Right atrium auricular region (tissue), 2 donors: ENCODE results near the gene ARMC9. TPM values are rescaled to one million over a fixed set of nuclear protein-coding genes. Genes with fewer than 3 reads are reported as not detected.

ENCODE experiments used
- DNase-seq: peaks from one replicate; pipeline ENCODE4 v3.0.0-alpha.2; 2019; ENCODE audit warnings: low spot score
- H3K27ac ChIP-seq, 2 donors: fragments of 200-600 bp; sonication (generic); 1 replicate in 1 of 2; 2 replicates in 1 of 2; pipeline ENCODE4 v1.5.1; 2016 to 2019
- H3K27me3 ChIP-seq, 2 donors: fragments of 200-600 bp; sonication (generic); one replicate each; pipeline versions ENCODE4 v1.5.1 to v1.6.0; 2017 to 2019
- H3K36me3 ChIP-seq: fragments of 200-600 bp; sonication (generic); one replicate; pipeline ENCODE4 v1.5.1; 2016
- H3K4me1 ChIP-seq, 2 donors: fragments of 200-600 bp; sonication (generic); one replicate each; pipeline versions ENCODE4 v1.5.1 to v1.6.0; 2017 to 2019
- H3K4me3 ChIP-seq, 2 donors: fragments of 200-600 bp; sonication (generic); 1 replicate in 1 of 2; 2 replicates in 1 of 2; pipeline ENCODE4 v1.5.1; 2017 to 2019; ENCODE audit warnings: mild to moderate bottlenecking in 1 of 2, moderate library complexity in 1 of 2
- H3K9me3 ChIP-seq, 2 donors: fragments of 200-600 bp; sonication (generic); one replicate each; pipeline ENCODE4 v1.5.1; 2019
- CTCF ChIP-seq, 2 donors: fragments of 200-600 bp; sonication (generic); IDR thresholded peaks; one replicate each; pipeline ENCODE4 v1.5.1; 2019; ENCODE audit warnings: antibody characterized with exemption in 2 of 2
- total RNA-seq, 2 donors: library from RNA; depleted of rRNA; stranded (reverse); fragments of >200 nt; gene quantifications; one replicate each; pipeline ENCODE4 v1.1.0, GENCODE V29; 2016

ARMC9 gene
- total RNA-seq, 2 donors from 2014 or later, result 2.0 to 2.9 TPM

- TF ChIP-seq CTCF (IDR thresholded peaks at IDR 0.05), result no peak
- H3K9me3 ChIP-seq, result no peaks in the 10 kb centered on the region
- H3K36me3 ChIP-seq, result no peaks in the 10 kb centered on the region
- no peaks in the 10 kb centered on the region for H3K4me1 ChIP-seq
- no peaks in the 10 kb centered on the region for H3K27me3 ChIP-seq
- H3K4me3 ChIP-seq, result no peak overlapping the region
- H3K27ac ChIP-seq, result no peak overlapping the region
- no peak for DNase-seq
Observed at GRCh38 chr2:231343006-231343710, 144.7 kb downstream of the ARMC9 start.

- no peaks in the 10 kb centered on the region for H3K36me3 ChIP-seq
- DNase-seq, result no peak
- H3K4me3 ChIP-seq, result no peak overlapping the region
- H3K4me1 ChIP-seq, result peaks cover 0 to 7% of the 10 kb centered on the region in 2 donors
- no peaks in the 10 kb centered on the region for H3K9me3 ChIP-seq
- no peak for TF ChIP-seq CTCF (IDR thresholded peaks at IDR 0.05)
- H3K27ac ChIP-seq, result no peak overlapping the region
- no peaks in the 10 kb centered on the region for H3K27me3 ChIP-seq
Observed at GRCh38 chr2:231343988-231344387, 145.6 kb downstream of the ARMC9 start.

- no peak for TF ChIP-seq CTCF (IDR thresholded peaks at IDR 0.05)
- Histone ChIP-seq H3K4me1 (peaks cover 0 to 9% of the 10 kb centered on the region in 2 donors), H3K27me3 (no peaks in the 10 kb centered on the region), H3K9me3 (no peaks in the 10 kb centered on the region), H3K36me3 (no peaks in the 10 kb centered on the region), H3K27ac (no peak overlapping the region), H3K4me3 (no peak overlapping the region)
- no peak for DNase-seq
Observed at GRCh38 chr2:231344851-231345250, 146.4 kb downstream of the ARMC9 start.

DNA sequence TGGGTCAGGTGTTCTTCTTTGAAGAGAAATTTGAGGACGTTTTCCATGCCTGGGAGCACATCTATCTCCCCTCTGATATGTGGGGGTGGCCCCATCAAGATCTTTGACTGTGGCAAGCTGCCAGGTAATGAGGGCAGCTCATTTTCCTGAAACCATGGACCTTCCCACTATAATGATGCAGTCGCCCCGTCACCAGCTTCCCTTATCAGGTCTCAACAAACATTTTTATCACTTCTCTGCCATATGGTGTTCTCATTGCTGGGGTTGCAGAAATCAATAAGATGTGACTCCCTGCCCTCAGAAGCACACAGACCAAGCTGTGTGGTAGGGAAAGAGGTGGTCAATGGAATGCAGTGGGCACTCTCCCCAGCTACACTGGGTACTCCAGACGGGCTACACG is 148.7 kb downstream of the ARMC9 start:
- Histone ChIP-seq H3K9me3 (no peaks in the 10 kb centered on the region), H3K4me1 (peaks cover 0 to 9% of the 10 kb centered on the region in 2 donors), H3K4me3 (no peak overlapping the region), H3K36me3 (no peaks in the 10 kb centered on the region), H3K27ac (no peak overlapping the region), H3K27me3 (no peaks in the 10 kb centered on the region)
- no peak for DNase-seq
- TF ChIP-seq CTCF (IDR thresholded peaks at IDR 0.05), result no peak

DNA sequence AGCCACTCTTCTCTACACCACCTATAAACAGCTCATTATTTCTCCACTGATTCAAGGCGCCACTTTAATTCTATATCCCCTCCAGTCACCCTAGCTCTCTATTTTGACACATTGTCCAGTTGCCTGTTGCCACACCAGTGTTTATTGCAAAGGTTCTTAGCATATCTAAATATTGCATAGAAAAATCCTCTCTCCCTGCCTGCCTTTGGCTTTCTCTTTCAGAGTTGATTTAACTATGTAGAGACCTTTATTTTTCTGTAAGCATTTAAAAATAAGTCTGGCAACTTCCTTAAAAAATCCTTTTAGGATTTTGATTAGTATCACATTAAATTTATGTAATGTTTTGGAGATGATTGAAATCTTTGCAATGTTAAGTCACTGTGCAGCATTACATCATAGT is 149.2 kb downstream of the ARMC9 start:
- TF ChIP-seq CTCF (IDR thresholded peaks at IDR 0.05), result no peak
- no peak for DNase-seq
- H3K4me3 ChIP-seq, result no peak overlapping the region
- no peaks in the 10 kb centered on the region for H3K27me3 ChIP-seq
- no peaks in the 10 kb centered on the region for H3K9me3 ChIP-seq
- peaks cover 0 to 9% of the 10 kb centered on the region in 2 donors for H3K4me1 ChIP-seq
- no peak overlapping the region for H3K27ac ChIP-seq
- no peaks in the 10 kb centered on the region for H3K36me3 ChIP-seq

- H3K4me3 ChIP-seq, result no peak overlapping the region
- no peaks in the 10 kb centered on the region for H3K9me3 ChIP-seq
- DNase-seq, result no peak
- peaks cover 0 to 9% of the 10 kb centered on the region in 2 donors for H3K4me1 ChIP-seq
- no peak for TF ChIP-seq CTCF (IDR thresholded peaks at IDR 0.05)
- no peak overlapping the region for H3K27ac ChIP-seq
- no peaks in the 10 kb centered on the region for H3K27me3 ChIP-seq
- H3K36me3 ChIP-seq, result no peaks in the 10 kb centered on the region
Observed at GRCh38 chr2:231348173-231348572, 149.7 kb downstream of the ARMC9 start.
